IPS-18c (cell line): ENCODE results near the gene LMAN2L.

ENCODE experiments used
- H3K4me3 ChIP-seq: 2 replicates; pipeline ENCODE4 v1.7.0; 2013; ENCODE audit warnings: low read depth, mild to moderate bottlenecking, low read length, moderate library complexity; ENCODE audit not compliant: insufficient read depth
- H3K9me3 ChIP-seq: one replicate; pipeline ENCODE4 v1.6.1; 2013; ENCODE audit warnings: mild to moderate bottlenecking, low read length, moderate library complexity; ENCODE audit not compliant: control insufficient read depth, insufficient read depth

Gene LMAN2L

GRCh38 chr2:96733931-96734330, 5.9 kb downstream of the LMAN2L start:
- Histone ChIP-seq H3K9me3 (no peaks in the 10 kb centered on the region), H3K4me3 (no peak overlapping the region)

GRCh38 chr2:96730212-96730611, 9.7 kb downstream of the LMAN2L start:
- no peaks in the 10 kb centered on the region for H3K9me3 ChIP-seq
- no peak overlapping the region for H3K4me3 ChIP-seq

GRCh38 chr2:96729748-96730147, 10.1 kb downstream of the LMAN2L start:
- Histone ChIP-seq H3K4me3 (no peak overlapping the region), H3K9me3 (no peaks in the 10 kb centered on the region)

GRCh38 chr2:96727431-96727830, 12.4 kb downstream of the LMAN2L start:
- Histone ChIP-seq H3K9me3 (no peaks in the 10 kb centered on the region), H3K4me3 (no peak overlapping the region)

- no peak overlapping the region for H3K4me3 ChIP-seq
- H3K9me3 ChIP-seq = no peaks in the 10 kb centered on the region
Observed at GRCh38 chr2:96726131-96726530, 13.7 kb downstream of the LMAN2L start.

- H3K9me3 ChIP-seq = no peaks in the 10 kb centered on the region
- no peak overlapping the region for H3K4me3 ChIP-seq
Observed at GRCh38 chr2:96716388-96716787, 23.5 kb downstream of the LMAN2L start.

GRCh38 chr2:96715658-96716057, 24.2 kb downstream of the LMAN2L start:
- Histone ChIP-seq H3K9me3 (no peaks in the 10 kb centered on the region), H3K4me3 (no peak overlapping the region)

- H3K4me3 ChIP-seq = no peak overlapping the region
Observed at GRCh38 chr2:96710985-96711384, 28.9 kb downstream of the LMAN2L start.

GRCh38 chr2:96703021-96703751, 36.7 kb downstream of the LMAN2L start:
- H3K9me3 ChIP-seq = no peaks in the 10 kb centered on the region
- H3K4me3 ChIP-seq = no peak overlapping the region

More at GRCh38 chr2:96710985-96711384, 28.9 kb downstream of the LMAN2L start:
- no peaks in the 10 kb centered on the region for H3K9me3 ChIP-seq

GRCh38 chr2:96702098-96702785, 37.6 kb downstream of the LMAN2L start:
- peaks cover 2% of the 10 kb centered on the region for H3K9me3 ChIP-seq
- no peak overlapping the region for H3K4me3 ChIP-seq

- Histone ChIP-seq H3K4me3 (no peak overlapping the region), H3K9me3 (peaks cover 2% of the 10 kb centered on the region)
Observed at GRCh38 chr2:96701636-96702035, 38.2 kb downstream of the LMAN2L start.

GRCh38 chr2:96700086-96700485, 39.8 kb downstream of the LMAN2L start:
- H3K4me3 ChIP-seq = no peak overlapping the region

GRCh38 chr2:96699621-96700020, 40.2 kb downstream of the LMAN2L start:
- Histone ChIP-seq H3K9me3 (peaks cover 2% of the 10 kb centered on the region), H3K4me3 (no peak overlapping the region)

More at GRCh38 chr2:96700086-96700485, 39.8 kb downstream of the LMAN2L start:
- peaks cover 2% of the 10 kb centered on the region for H3K9me3 ChIP-seq

GRCh38 chr2:96699021-96699420, 40.8 kb downstream of the LMAN2L start:
- peaks cover 2% of the 10 kb centered on the region for H3K9me3 ChIP-seq
- no peak overlapping the region for H3K4me3 ChIP-seq

- Histone ChIP-seq H3K9me3 (peaks cover 2% of the 10 kb centered on the region), H3K4me3 (no peak overlapping the region)
Observed at GRCh38 chr2:96698221-96698861, 41.5 kb downstream of the LMAN2L start.

GRCh38 chr2:96697476-96697875, 42.4 kb downstream of the LMAN2L start:
- H3K4me3 ChIP-seq = no peak overlapping the region
- H3K9me3 ChIP-seq = peaks cover 2% of the 10 kb centered on the region

GRCh38 chr2:96695602-96696001, 44.3 kb downstream of the LMAN2L start:
- H3K4me3 ChIP-seq = no peak overlapping the region
- peaks cover 2% of the 10 kb centered on the region for H3K9me3 ChIP-seq
